Psoas muscle (tissue), 8 donors: ENCODE results near the gene HCFC1R1. TPM values are rescaled to one million over a fixed set of nuclear protein-coding genes. Genes with fewer than 3 reads are reported as not detected.
"Not testable (repeated sequence)": the region's sequence is repeated elsewhere in the genome, so short reads cannot be mapped to it uniquely, and the experiment has no call there.

ENCODE experiments used
- ATAC-seq, 4 donors: fragments of 200-7000 bp; cut with Tn5 transposase; one replicate each; pipeline ENCODE4 v1.9.1; 2020; ENCODE audit warnings: moderate library complexity in 3 of 4, mild to moderate bottlenecking in 2 of 4
- DNase-seq, 2 donors: peaks; one replicate each; pipeline ENCODE4 v3.0.0-alpha.2; 2020
- H3K27ac ChIP-seq: fragments of 200-600 bp; one replicate; pipeline ENCODE4 v1.8.0; 2022
- H3K27me3 ChIP-seq, 3 donors: fragments of 200-600 bp in 1 of 3; one replicate each; pipeline versions ENCODE4 v1.6.1 to v1.8.0; 2013 to 2022; ENCODE audit warnings: low read length in 2 of 3, mild to moderate bottlenecking in 2 of 3, moderate library complexity in 1 of 3; ENCODE audit not compliant: insufficient read depth in 3 of 3
- H3K36me3 ChIP-seq, 2 donors: fragments of 200-600 bp in 1 of 2; one replicate each; pipeline versions ENCODE4 v1.6.1 to v1.8.0; 2013 to 2022; ENCODE audit warnings: low read depth in 1 of 2, mild to moderate bottlenecking in 1 of 2, moderate library complexity in 1 of 2; ENCODE audit not compliant: insufficient read depth in 1 of 2
- H3K4me1 ChIP-seq: fragments of 200-600 bp; one replicate; pipeline ENCODE4 v1.8.0; 2022
- H3K4me3 ChIP-seq: fragments of 200-600 bp; one replicate; pipeline ENCODE4 v1.8.0; 2022; ENCODE audit warnings: mild to moderate bottlenecking
- H3K9me3 ChIP-seq: fragments of 200-600 bp; one replicate; pipeline ENCODE4 v1.8.0; 2022
- CTCF ChIP-seq: fragments of 200-600 bp; IDR thresholded peaks from one replicate; pipeline ENCODE4 v1.8.0; 2022; ENCODE audit warnings: antibody characterized with exemption
- WGBS, 3 donors: extraction: QIAGEN DNeasy Blood & Tissue Kit; methylation state at CpG; one replicate each; pipeline versions ENCODE4 v1.1.6 to v1.1.7; 2013; 5-methylcytosine and 5-hydroxymethylcytosine counted together
- intact Hi-C, 2 donors: fragments of 100-400 bp; cut with DNase I; formaldehyde crosslinking; loops; one replicate each; pipeline versions ENCODE4 v1.11.0 to v1.14.2; 2022
- polyA plus RNA-seq, 3 donors: library from polyadenylated mRNA; stranded (reverse); fragments of 200-250 nt; gene quantifications; one replicate each; pipeline ENCODE4 v1.2.3, GENCODE V29; 2013
- total RNA-seq, 4 donors: library from RNA; stranded (reverse); fragmentation: NEBNext Ultra II Directional in 2 of 4; extraction: Animal tissue kit (Norgen Biotek cat#: 25700) in 2 of 4; gene quantifications; one replicate each; pipeline versions ENCODE4 v1.2.1 to v1.2.4, GENCODE V29; 2021 to 2023
- donor health status: healthy with polysubstance abuse.
- donor health status: DM: no; HTN: no; CAD: no; lungs with moderate emphysema.
- donor health status: Bipolar disorder and iron deficiency.
- donor health status: healthy.
- donor health status: DM: yes; HTN: yes; CAD: no.
- donor health status: DM: no; HTN: no; CAD: no.
- donor health status: DM: no; HTN: no; CAD: no.
- donor health status: DM: yes; HTN: yes; CAD: no.

The HCFC1R1 gene
- total and polyA plus RNA-seq, 7 donors, result 65.1 to 258 (median 160) TPM

DNA sequence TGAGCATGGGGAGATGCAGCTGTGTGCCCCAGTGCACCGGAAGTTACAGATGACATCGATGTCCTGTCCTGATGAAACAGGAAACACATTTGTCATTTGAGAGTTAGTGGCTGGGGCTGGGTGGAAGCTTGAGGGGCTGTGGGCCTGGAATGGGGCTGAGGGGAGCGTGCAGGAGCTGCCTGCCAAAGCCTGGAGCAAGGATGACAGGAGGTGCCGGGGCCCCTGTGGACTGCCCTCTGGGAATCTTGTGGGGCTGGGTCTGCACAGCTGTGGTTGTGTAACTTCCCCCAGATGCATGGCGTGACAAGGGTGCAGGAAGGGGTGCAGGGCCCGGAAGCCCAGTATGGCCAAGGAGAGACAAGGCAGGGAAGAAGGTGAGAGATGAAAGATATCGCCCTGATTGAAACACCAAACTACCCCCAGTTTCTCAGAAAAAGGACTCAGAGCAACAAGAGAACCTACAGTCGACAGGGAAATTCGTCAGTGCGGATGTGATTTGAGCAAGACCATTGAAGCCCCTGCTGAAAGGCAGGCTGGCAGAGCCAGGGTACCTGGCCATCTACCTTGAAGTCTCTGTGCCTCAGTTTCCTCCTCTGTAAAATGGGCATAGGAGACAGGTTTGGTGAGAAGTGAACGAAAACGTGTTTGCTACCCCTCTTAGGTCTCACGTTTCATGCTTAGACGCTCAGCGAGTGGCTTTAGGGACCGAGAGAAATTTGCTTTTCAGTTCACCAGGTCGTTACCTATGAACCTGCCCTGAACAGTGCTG lies 31.4 kb upstream of the HCFC1R1 start:
- no peaks in the 10 kb centered on the region for H3K27me3 ChIP-seq
- H3K9me3 ChIP-seq, result no peaks in the 10 kb centered on the region
- H3K27ac ChIP-seq, result no peak overlapping the region
- peak in 1 of 2 donors; percentile 7 for DNase-seq
- intact Hi-C loops, result loop anchor here (5.0 kb wide), 2 partner anchors 72 to 112 kb away; no protein-coding TSS in a partner anchor
- H3K4me3 ChIP-seq, result no peak overlapping the region
- TF ChIP-seq CTCF, result no peak
- peaks cover 14% of the 10 kb centered on the region for H3K4me1 ChIP-seq
- H3K36me3 ChIP-seq, result no peaks in the 10 kb centered on the region
- no peak for ATAC-seq
- WGBS, 3 donors, result 78 to 81% (median 79%) methylated on average over 17 of the region's 17 CpGs

GRCh38 chr16:3053330-3053710 lies 29.6 kb upstream of the HCFC1R1 start:
- DNase-seq, H3K4me1 ChIP-seq, H3K27ac ChIP-seq, ATAC-seq, H3K9me3 ChIP-seq, H3K4me3 ChIP-seq, intact Hi-C loops, H3K36me3 ChIP-seq: not testable (repeated sequence)
- 86 to 92% (median 88%) methylated on average over 8 to 13 of the region's 13 CpGs for WGBS, 3 donors
- peaks cover 0 to 13% (median 0%) of the 10 kb centered on the region in 3 donors for H3K27me3 ChIP-seq

DNA sequence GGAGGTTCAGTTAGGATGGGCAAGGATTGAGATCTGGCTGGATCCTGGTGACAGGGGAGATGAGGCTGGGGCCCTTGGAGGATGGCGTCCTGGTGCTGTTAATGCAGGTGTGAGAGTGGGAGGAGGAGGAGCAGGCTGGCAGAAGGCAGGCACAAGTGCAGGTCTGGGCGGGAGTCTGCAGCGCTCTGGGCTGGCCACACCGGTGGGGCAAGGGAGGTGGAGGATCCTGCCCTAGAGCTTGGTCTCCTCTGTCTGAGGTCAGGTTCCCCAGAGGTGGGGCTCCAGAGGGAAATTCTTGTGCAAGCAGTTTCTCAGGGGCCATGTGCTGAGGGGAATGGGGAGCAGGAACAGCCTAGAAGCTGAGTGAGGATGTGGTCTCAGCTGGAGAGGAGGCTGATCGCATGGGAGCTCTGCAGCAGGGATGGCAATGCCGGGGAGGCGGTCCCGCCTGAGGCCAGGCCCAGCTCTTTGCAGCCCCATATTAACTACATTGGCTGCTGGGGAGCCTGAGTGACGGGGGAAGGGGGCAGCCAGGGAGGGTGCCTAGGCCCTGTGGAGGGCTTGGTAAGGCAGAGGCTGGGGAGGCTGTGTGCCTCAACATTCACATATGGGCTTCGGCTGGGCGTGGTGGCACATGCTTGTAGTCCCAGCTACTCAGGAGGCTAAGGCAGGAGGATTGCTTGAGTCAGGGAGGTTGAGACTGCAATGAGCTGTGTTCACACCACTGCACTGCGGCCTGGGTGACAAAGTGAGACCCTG lies 29.0 kb upstream of the HCFC1R1 start:
- ATAC-seq, result peak in 2 of 4 donors; percentile 14 to 33
- H3K9me3 ChIP-seq, H3K4me1 ChIP-seq, DNase-seq, H3K4me3 ChIP-seq, intact Hi-C loops, H3K36me3 ChIP-seq, H3K27ac ChIP-seq: not testable (repeated sequence)
- peaks cover 0 to 18% (median 0%) of the 10 kb centered on the region in 3 donors for H3K27me3 ChIP-seq
- 78 to 84% (median 78%) methylated on average over 9 to 11 of the region's 12 CpGs for WGBS, 3 donors

DNA sequence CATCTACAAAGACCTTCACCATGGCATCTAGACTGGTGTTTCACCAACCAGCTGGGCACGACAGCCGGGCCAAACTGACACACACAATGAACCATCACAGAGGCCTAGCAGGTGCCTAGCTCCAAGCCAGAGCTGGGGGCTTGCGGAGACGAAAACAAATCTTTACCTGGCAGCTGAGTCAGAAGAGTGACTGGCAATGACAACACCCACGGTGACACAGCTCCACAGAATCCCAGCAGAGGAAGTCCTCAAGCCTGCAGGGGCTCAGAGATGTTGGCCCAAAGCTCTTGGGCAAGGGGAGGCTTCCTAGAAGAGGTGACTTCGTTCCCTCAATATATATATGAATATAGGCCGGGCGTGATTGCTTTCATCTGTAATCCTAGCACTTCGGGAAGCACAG lies 27.8 kb upstream of the HCFC1R1 start:
- DNase-seq (no peak), ATAC-seq (no peak)
- WGBS, 3 donors, result 51 to 83% (median 67%) methylated on average over 9 of the region's 9 CpGs
- Histone ChIP-seq H3K4me1 (no peaks in the 10 kb centered on the region), H3K36me3 (no peaks in the 10 kb centered on the region), H3K4me3 (no peak overlapping the region), H3K9me3 (no peaks in the 10 kb centered on the region), H3K27ac (no peak overlapping the region), H3K27me3 (peaks cover 0 to 30% (median 11%) of the 10 kb centered on the region in 3 donors)
- intact Hi-C loops, result no loop called here
- no peak for TF ChIP-seq CTCF

GRCh38 chr16:3051009-3051408 lies 27.3 kb upstream of the HCFC1R1 start:
- Histone ChIP-seq H3K27me3 (peaks cover 0 to 35% (median 14%) of the 10 kb centered on the region in 3 donors), H3K27ac (no peak overlapping the region), H3K9me3 (no peaks in the 10 kb centered on the region), H3K4me1 (peaks cover 3% of the 10 kb centered on the region), H3K36me3 (no peaks in the 10 kb centered on the region), H3K4me3 (no peak overlapping the region)
- ATAC-seq (no peak), DNase-seq (no peak)
- 34 to 47% (median 42%) methylated on average over 4 of the region's 4 CpGs for WGBS, 3 donors
- intact Hi-C loops, result no loop called here
- TF ChIP-seq CTCF, result no peak
